ENCODE data around the gene LDLRAD4. TPM values are rescaled to one million over a fixed set of nuclear protein-coding genes. Genes with fewer than 3 reads are reported as not detected.

The LDLRAD4 gene
- total RNA-seq, 2 experiments from 2014 or later = 28.4 to 30.1 TPM

GRCh38 chr18:13273800-13274199, 55.2 kb downstream of the LDLRAD4 start:
- intact Hi-C loops (cut with micrococcal nuclease) = no loop called here
- Mint-ChIP-seq H3K9me3 (no peaks in the 10 kb centered on the region), H3K36me3 (peaks cover 1% of the 10 kb centered on the region), H3K4me3 (peak overlapping the region; percentile 71), H3K4me1 (ENCODE audit: low read depth) (peaks cover 64% of the 10 kb centered on the region), H3K27me3 (peaks cover 1% of the 10 kb centered on the region), H3K27ac (peak overlapping the region; percentile 79)
- ChIA-PET CTCF (interaction anchor here (1.2 to 1.3 kb wide), 2 partner anchors 17 to 60 kb away, joined by 3 to 5 read pairs; no protein-coding TSS in a partner anchor), POLR2A (no interaction called here)
- DNase-seq = peak; percentile 45

- Mint-ChIP-seq H3K27me3 (no peaks in the 10 kb centered on the region), H3K27ac (peak overlapping the region; percentile 11), H3K4me1 (ENCODE audit: low read depth) (peaks cover 64% of the 10 kb centered on the region), H3K36me3 (peaks cover 1% of the 10 kb centered on the region), H3K4me3 (no peak overlapping the region), H3K9me3 (no peaks in the 10 kb centered on the region)
- POLR2A ChIA-PET = interaction anchor here (0.8 to 6.1 kb wide), 3 partner anchors 9 to 102 kb away, joined by 3 to 42 read pairs (median 3); no protein-coding TSS in a partner anchor
- CTCF ChIA-PET = interaction anchor here (0.6 to 2.2 kb wide), 3 partner anchors 59 to 526 kb away, joined by 3 to 7 read pairs (median 3); no protein-coding TSS in a partner anchor
- intact Hi-C loops (cut with micrococcal nuclease) = no loop called here
- no peak for DNase-seq
Measured at GRCh38 chr18:13275075-13275474, 56.5 kb downstream of the LDLRAD4 start.

- Mint-ChIP-seq H3K4me3 (peak overlapping the region; percentile 41), H3K27ac (peak overlapping the region; percentile 78), H3K36me3 (peaks cover 2% of the 10 kb centered on the region), H3K9me3 (no peaks in the 10 kb centered on the region), H3K27me3 (no peaks in the 10 kb centered on the region), H3K4me1 (ENCODE audit: low read depth) (peaks cover 71% of the 10 kb centered on the region)
- DNase-seq = peak; percentile 56
- intact Hi-C loops (cut with micrococcal nuclease) = no loop called here
- POLR2A ChIA-PET = interaction anchor here (1.2 to 6.1 kb wide), 2 partner anchors 11 to 99 kb away, joined by 5 to 42 read pairs; no protein-coding TSS in a partner anchor
- CTCF ChIA-PET = interaction anchor here (2.2 kb wide), 1 partner anchor 61 kb away, joined by 7 read pairs; no protein-coding TSS in a partner anchor
Measured at GRCh38 chr18:13276530-13277520, 58.3 kb downstream of the LDLRAD4 start.

- H3K27ac Mint-ChIP-seq = peak overlapping the region; percentile 53
- peaks cover 6% of the 10 kb centered on the region for H3K36me3 Mint-ChIP-seq
- no peaks in the 10 kb centered on the region for H3K9me3 Mint-ChIP-seq
- ChIA-PET CTCF (interaction anchor here (0.6 to 2.1 kb wide), 5 partner anchors 8 to 98 kb away, joined by 3 to 9 read pairs (median 7); no protein-coding TSS in a partner anchor), POLR2A (interaction anchor here (1.5 to 6.1 kb wide), 2 partner anchors 12 to 104 kb away, joined by 5 to 42 read pairs; no protein-coding TSS in a partner anchor)
- H3K27me3 Mint-ChIP-seq = peaks cover 1% of the 10 kb centered on the region
- intact Hi-C loops (cut with micrococcal nuclease) = no loop called here
- H3K4me3 Mint-ChIP-seq = peak overlapping the region; percentile 14
- DNase-seq = no peak
- peaks cover 78% of the 10 kb centered on the region for H3K4me1 Mint-ChIP-seq (ENCODE audit: low read depth)
Measured at GRCh38 chr18:13278062-13278630, 59.6 kb downstream of the LDLRAD4 start.

GRCh38 chr18:13279181-13280069, 60.9 kb downstream of the LDLRAD4 start:
- CTCF ChIA-PET = interaction anchor here (1.0 to 2.1 kb wide), 5 partner anchors 9 to 155 kb away, joined by 3 to 9 read pairs (median 7); no protein-coding TSS in a partner anchor
- Mint-ChIP-seq H3K9me3 (no peaks in the 10 kb centered on the region), H3K36me3 (peaks cover 8% of the 10 kb centered on the region), H3K27ac (peak overlapping the region; percentile 69), H3K4me1 (ENCODE audit: low read depth) (peaks cover 78% of the 10 kb centered on the region), H3K27me3 (peaks cover 3% of the 10 kb centered on the region), H3K4me3 (peak overlapping the region; percentile 57)
- DNase-seq = peak; percentile 69
- intact Hi-C loops (cut with micrococcal nuclease) = loop anchor here (1.0 kb wide), 2 partner anchors 12 to 13 kb away; no protein-coding TSS in a partner anchor
- POLR2A ChIA-PET = interaction anchor here (0.8 to 6.1 kb wide), 7 partner anchors 12 to 102 kb away, joined by 3 to 42 read pairs (median 5); no protein-coding TSS in a partner anchor

- peaks cover 8% of the 10 kb centered on the region for H3K36me3 Mint-ChIP-seq
- POLR2A ChIA-PET = interaction anchor here (0.8 to 6.1 kb wide), 5 partner anchors 11 to 99 kb away, joined by 3 to 42 read pairs (median 6); no protein-coding TSS in a partner anchor
- H3K4me3 Mint-ChIP-seq = peak overlapping the region; percentile 5
- peaks cover 3% of the 10 kb centered on the region for H3K27me3 Mint-ChIP-seq
- DNase-seq = no peak
- H3K9me3 Mint-ChIP-seq = no peaks in the 10 kb centered on the region
- intact Hi-C loops (cut with micrococcal nuclease) = no loop called here
- CTCF ChIA-PET = interaction anchor here (1.0 to 2.1 kb wide), 4 partner anchors 10 to 96 kb away, joined by 3 to 9 read pairs (median 8); no protein-coding TSS in a partner anchor
- peaks cover 82% of the 10 kb centered on the region for H3K4me1 Mint-ChIP-seq (ENCODE audit: low read depth)
- H3K27ac Mint-ChIP-seq = peak overlapping the region; percentile 69
Measured at GRCh38 chr18:13280070-13280795, 61.7 kb downstream of the LDLRAD4 start.

- Mint-ChIP-seq H3K36me3 (peaks cover 8% of the 10 kb centered on the region), H3K9me3 (no peaks in the 10 kb centered on the region), H3K27ac (no peak overlapping the region), H3K4me1 (ENCODE audit: low read depth) (peaks cover 83% of the 10 kb centered on the region), H3K4me3 (no peak overlapping the region), H3K27me3 (peaks cover 6% of the 10 kb centered on the region)
- intact Hi-C loops (cut with micrococcal nuclease) = no loop called here
- CTCF ChIA-PET = no interaction called here
- POLR2A ChIA-PET = no interaction called here
- DNase-seq = peak; percentile 4
Measured at GRCh38 chr18:13281406-13281805, 62.8 kb downstream of the LDLRAD4 start.

GRCh38 chr18:13283746-13284145, 65.2 kb downstream of the LDLRAD4 start:
- Mint-ChIP-seq H3K9me3 (no peaks in the 10 kb centered on the region), H3K4me1 (ENCODE audit: low read depth) (peaks cover 68% of the 10 kb centered on the region), H3K36me3 (peaks cover 8% of the 10 kb centered on the region), H3K27ac (peak overlapping the region; percentile 34), H3K27me3 (peaks cover 9% of the 10 kb centered on the region), H3K4me3 (no peak overlapping the region)
- CTCF ChIA-PET = no interaction called here
- DNase-seq = no peak
- POLR2A ChIA-PET = no interaction called here
- intact Hi-C loops (cut with micrococcal nuclease) = loop anchor here (1.0 kb wide), 1 partner anchor 17 kb away; no protein-coding TSS in a partner anchor

GRCh38 chr18:13284330-13285027, 65.9 kb downstream of the LDLRAD4 start:
- H3K27me3 Mint-ChIP-seq = peaks cover 9% of the 10 kb centered on the region
- intact Hi-C loops (cut with micrococcal nuclease) = loop anchor here (1.0 kb wide), 1 partner anchor 18 kb away; no protein-coding TSS in a partner anchor
- peak overlapping the region; percentile 11 for H3K4me3 Mint-ChIP-seq
- peaks cover 8% of the 10 kb centered on the region for H3K36me3 Mint-ChIP-seq
- POLR2A ChIA-PET = interaction anchor here (1.1 kb wide), 1 partner anchor 16 kb away, joined by 3 read pairs; no protein-coding TSS in a partner anchor
- peak overlapping the region; percentile 39 for H3K27ac Mint-ChIP-seq
- H3K4me1 Mint-ChIP-seq (ENCODE audit: low read depth) = peaks cover 68% of the 10 kb centered on the region
- peak; percentile 83 for DNase-seq
- H3K9me3 Mint-ChIP-seq = no peaks in the 10 kb centered on the region
- CTCF ChIA-PET = interaction anchor here (0.9 kb wide), 1 partner anchor 24 kb away, joined by 4 read pairs; no protein-coding TSS in a partner anchor

GRCh38 chr18:13285874-13286273, 67.3 kb downstream of the LDLRAD4 start:
- ChIA-PET CTCF (no interaction called here), POLR2A (interaction anchor here (1.2 kb wide), 1 partner anchor 20 kb away, joined by 3 read pairs; no protein-coding TSS in a partner anchor)
- Mint-ChIP-seq H3K36me3 (peaks cover 7% of the 10 kb centered on the region), H3K4me3 (no peak overlapping the region), H3K27ac (no peak overlapping the region), H3K27me3 (peaks cover 9% of the 10 kb centered on the region), H3K4me1 (ENCODE audit: low read depth) (peaks cover 68% of the 10 kb centered on the region), H3K9me3 (no peaks in the 10 kb centered on the region)
- intact Hi-C loops (cut with micrococcal nuclease) = no loop called here
- DNase-seq = no peak
